ENCODE results near the gene STARD13.

The STARD13 gene

GRCh38 chr13:33286128-33286527 is 573 bp upstream of the STARD13 start:
- Histone ChIP-seq H3K9me3 (0 out of 2 replicates have a peak, but pooled peaks cover 3% of the 10 kb centered on the region), H3K36me3 (no peaks in the 10 kb centered on the region), H3K27ac (no peak overlapping the region), H3K4me2 (no peak overlapping the region), H3K9ac (no peak overlapping the region), H4K20me1 (no peaks in the 10 kb centered on the region), H3K27me3 (peaks cover 19% of the 10 kb centered on the region), H3K4me3 (no peak overlapping the region), H3K4me1 (no peaks in the 10 kb centered on the region)
- TF ChIP-seq Cebpa-rat (IDR thresholded peaks at IDR 0.05): no peak

- no peak for TF ChIP-seq Cebpa-rat (IDR thresholded peaks at IDR 0.05)
- Histone ChIP-seq H3K9ac (no peak overlapping the region), H3K9me3 (0 out of 2 replicates have a peak, but pooled peaks cover 3% of the 10 kb centered on the region), H3K4me3 (no peak overlapping the region), H3K36me3 (no peaks in the 10 kb centered on the region), H3K27ac (no peak overlapping the region), H4K20me1 (no peaks in the 10 kb centered on the region), H3K4me2 (no peak overlapping the region), H3K27me3 (peaks cover 19% of the 10 kb centered on the region), H3K4me1 (no peaks in the 10 kb centered on the region)
Measured at GRCh38 chr13:33284916-33285315, 639 bp downstream of the STARD13 start.

- no peak for TF ChIP-seq Cebpa-rat (IDR thresholded peaks at IDR 0.05)
- H3K4me1 ChIP-seq: no peaks in the 10 kb centered on the region
- no peaks in the 10 kb centered on the region for H4K20me1 ChIP-seq
- H3K9ac ChIP-seq: no peak overlapping the region
- no peaks in the 10 kb centered on the region for H3K36me3 ChIP-seq
- peaks cover 19% of the 10 kb centered on the region for H3K27me3 ChIP-seq
- H3K4me3 ChIP-seq: no peak overlapping the region
- 0 out of 2 replicates have a peak, but pooled peaks cover 3% of the 10 kb centered on the region for H3K9me3 ChIP-seq
- no peak overlapping the region for H3K4me2 ChIP-seq
- H3K27ac ChIP-seq: no peak overlapping the region
Measured at GRCh38 chr13:33284031-33284430, 1.5 kb downstream of the STARD13 start.

DNA sequence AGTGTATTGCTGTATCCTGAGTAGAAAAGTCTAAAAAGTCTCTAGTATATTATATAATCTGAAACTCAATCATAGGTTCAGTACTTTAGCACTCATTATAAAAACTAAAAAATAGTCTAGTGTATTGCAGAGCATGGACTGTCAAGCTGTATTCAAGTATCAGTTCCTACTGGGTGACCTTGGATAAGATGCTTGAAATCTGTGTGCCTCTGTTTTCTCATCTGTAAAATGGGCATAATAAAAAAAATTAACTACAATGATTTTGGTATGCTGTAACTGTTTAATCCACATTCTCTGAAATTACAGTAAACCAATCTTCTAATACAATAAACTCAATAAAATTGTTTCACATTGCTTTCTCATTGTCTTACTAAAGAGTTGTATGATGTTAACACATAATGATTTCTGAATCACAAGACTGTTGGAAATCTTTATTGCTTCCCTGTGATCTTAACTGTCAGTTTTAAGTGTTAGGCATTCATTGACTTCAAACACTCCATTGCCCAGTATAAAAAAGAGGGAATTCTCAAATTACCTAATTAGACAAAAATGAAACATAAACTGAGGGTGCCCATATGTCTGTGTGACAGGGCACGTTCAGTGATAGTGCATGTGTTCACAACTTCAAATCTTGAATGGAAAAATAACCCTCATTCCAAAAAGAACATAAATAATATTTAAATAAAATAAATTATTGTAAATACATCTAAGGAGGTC is 2.2 kb downstream of the STARD13 start:
- H3K9me3 ChIP-seq: 0 out of 2 replicates have a peak, but pooled peaks cover 3% of the 10 kb centered on the region
- no peak overlapping the region for H3K9ac ChIP-seq
- H3K36me3 ChIP-seq: no peaks in the 10 kb centered on the region
- H3K27ac ChIP-seq: no peak overlapping the region
- TF ChIP-seq Cebpa-rat (IDR thresholded peaks at IDR 0.05): no peak
- peaks cover 19% of the 10 kb centered on the region for H3K27me3 ChIP-seq
- no peak overlapping the region for H3K4me3 ChIP-seq
- H4K20me1 ChIP-seq: no peaks in the 10 kb centered on the region
- H3K4me2 ChIP-seq: no peak overlapping the region
- no peaks in the 10 kb centered on the region for H3K4me1 ChIP-seq

GRCh38 chr13:33281951-33282595 is 3.5 kb downstream of the STARD13 start:
- Histone ChIP-seq H3K36me3 (no peaks in the 10 kb centered on the region), H3K27ac (no peak overlapping the region), H3K9me3 (0 out of 2 replicates have a peak, but pooled peaks cover 3% of the 10 kb centered on the region), H3K4me2 (no peak overlapping the region), H3K4me3 (no peak overlapping the region), H3K4me1 (no peaks in the 10 kb centered on the region), H3K9ac (no peak overlapping the region), H4K20me1 (no peaks in the 10 kb centered on the region), H3K27me3 (peaks cover 19% of the 10 kb centered on the region)
- no peak for TF ChIP-seq Cebpa-rat (IDR thresholded peaks at IDR 0.05)

DNA sequence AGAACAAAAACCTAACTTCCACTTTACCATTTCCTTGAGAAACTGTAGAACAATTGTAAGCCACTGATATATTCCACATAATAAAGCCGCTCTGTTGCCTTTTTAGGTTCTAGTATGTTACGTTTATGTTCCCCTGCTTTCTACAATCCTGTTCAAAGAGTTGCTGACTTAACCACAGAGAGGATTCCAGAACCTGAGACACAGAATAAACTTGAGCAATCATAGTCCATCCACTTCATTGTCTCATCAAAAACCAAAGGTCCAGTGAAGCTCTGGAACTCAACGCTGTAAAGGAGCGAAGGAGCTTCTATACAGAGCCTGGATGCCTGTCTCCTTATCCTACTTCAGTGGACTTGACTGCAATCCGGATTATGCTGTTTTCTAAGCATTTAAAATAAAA is 4.6 kb downstream of the STARD13 start:
- no peak overlapping the region for H3K27ac ChIP-seq
- H3K4me3 ChIP-seq: no peak overlapping the region
- no peaks in the 10 kb centered on the region for H3K36me3 ChIP-seq
- no peaks in the 10 kb centered on the region for H4K20me1 ChIP-seq
- no peak overlapping the region for H3K4me2 ChIP-seq
- H3K9ac ChIP-seq: no peak overlapping the region
- no peaks in the 10 kb centered on the region for H3K4me1 ChIP-seq
- H3K27me3 ChIP-seq: peaks cover 16% of the 10 kb centered on the region
- TF ChIP-seq Cebpa-rat (IDR thresholded peaks at IDR 0.05): no peak
- H3K9me3 ChIP-seq: 0 out of 2 replicates have a peak, but pooled peaks cover 3% of the 10 kb centered on the region

DNA sequence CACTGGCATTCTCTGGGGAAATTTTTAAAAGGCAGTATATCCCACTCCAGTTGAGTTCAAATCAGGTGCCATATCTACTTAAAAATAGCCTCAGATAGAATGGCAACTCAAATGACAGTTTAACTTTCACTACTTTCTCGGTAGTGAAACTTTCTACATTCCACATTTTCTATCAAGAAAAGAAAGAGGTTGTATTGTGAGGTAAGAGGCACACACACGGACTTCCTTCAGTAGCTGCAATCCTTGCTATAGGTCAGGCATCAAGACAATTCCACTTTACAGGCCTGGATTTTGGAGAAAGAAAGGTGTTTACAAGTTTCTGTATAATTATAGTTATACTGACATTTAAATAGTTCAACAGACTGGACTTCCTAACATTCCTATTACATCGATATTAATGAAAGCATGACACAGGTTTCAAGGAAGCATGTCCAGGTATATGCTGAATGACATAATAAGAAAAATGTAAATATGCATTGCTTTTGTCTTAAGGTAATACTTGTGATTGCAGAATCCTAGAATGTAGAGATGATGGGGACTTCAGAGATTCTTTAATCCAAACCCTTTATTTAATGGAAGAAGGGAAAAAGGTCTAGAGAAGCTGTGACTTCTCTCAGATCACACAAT is 5.2 kb downstream of the STARD13 start:
- H4K20me1 ChIP-seq: no peaks in the 10 kb centered on the region
- H3K9me3 ChIP-seq: 0 out of 2 replicates have a peak, but pooled peaks cover 1% of the 10 kb centered on the region
- H3K27me3 ChIP-seq: peaks cover 11% of the 10 kb centered on the region
- H3K4me3 ChIP-seq: no peak overlapping the region
- no peak overlapping the region for H3K9ac ChIP-seq
- no peaks in the 10 kb centered on the region for H3K36me3 ChIP-seq
- no peak overlapping the region for H3K4me2 ChIP-seq
- H3K27ac ChIP-seq: no peak overlapping the region
- TF ChIP-seq Cebpa-rat (IDR thresholded peaks at IDR 0.05): no peak
- no peaks in the 10 kb centered on the region for H3K4me1 ChIP-seq

DNA sequence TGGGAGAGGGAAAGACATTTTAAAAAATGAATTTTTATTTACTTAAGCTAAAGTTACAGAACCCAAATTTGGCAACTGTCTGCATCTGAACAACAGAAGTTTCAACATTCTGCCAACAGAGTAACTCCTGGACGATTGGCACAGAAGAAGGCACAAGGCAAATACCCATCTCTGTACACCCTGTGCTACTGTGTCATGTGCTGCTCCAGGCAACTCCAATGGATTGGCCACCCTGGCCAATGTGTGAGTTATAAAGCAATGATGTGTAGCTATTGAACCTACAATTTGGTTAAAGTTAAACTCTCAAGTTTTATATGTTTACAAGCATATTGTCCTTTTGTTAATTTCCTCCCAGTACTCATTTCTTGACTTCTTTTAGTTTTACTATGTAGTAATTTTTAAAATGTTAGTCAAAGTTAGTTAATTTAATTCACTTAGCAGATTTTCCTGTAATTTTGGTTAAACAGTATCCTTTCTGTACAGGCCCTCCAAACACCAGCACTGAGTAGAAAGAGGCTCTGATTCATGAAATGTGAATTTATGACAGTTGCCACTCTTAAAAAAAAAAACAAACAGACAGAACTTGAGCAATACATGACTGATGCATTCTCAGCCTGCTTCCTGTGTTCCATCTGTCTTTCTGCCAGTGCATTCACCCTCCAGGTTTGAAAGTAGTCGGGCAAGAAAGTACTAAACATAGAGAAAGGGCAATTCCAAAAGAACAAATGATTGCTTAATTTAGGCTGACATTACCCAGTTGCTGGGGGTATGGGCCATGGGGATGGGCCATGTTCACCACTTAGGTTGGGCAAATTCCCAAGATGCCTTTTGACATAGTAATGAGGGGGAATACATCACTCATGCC is 5.9 kb downstream of the STARD13 start:
- no peak for TF ChIP-seq Cebpa-rat (IDR thresholded peaks at IDR 0.05)
- Histone ChIP-seq H3K27ac (no peak overlapping the region), H4K20me1 (no peaks in the 10 kb centered on the region), H3K4me2 (no peak overlapping the region), H3K4me1 (no peaks in the 10 kb centered on the region), H3K36me3 (no peaks in the 10 kb centered on the region), H3K9me3 (no peaks in the 10 kb centered on the region), H3K4me3 (no peak overlapping the region), H3K27me3 (peaks cover 3% of the 10 kb centered on the region; the same call in 1 of the 2 replicates), H3K9ac (no peak overlapping the region)

GRCh38 chr13:33278913-33279312 is 6.6 kb downstream of the STARD13 start:
- Histone ChIP-seq H3K4me3 (no peak overlapping the region), H4K20me1 (no peaks in the 10 kb centered on the region), H3K9me3 (no peaks in the 10 kb centered on the region), H3K27me3 (no peaks in the 10 kb centered on the region), H3K27ac (no peak overlapping the region), H3K4me2 (no peak overlapping the region), H3K36me3 (no peaks in the 10 kb centered on the region), H3K4me1 (no peaks in the 10 kb centered on the region), H3K9ac (no peak overlapping the region)
- TF ChIP-seq Cebpa-rat (IDR thresholded peaks at IDR 0.05): no peak

Measured in BLaER1 (cell line).